ENCODE results near the gene MIDN. TPM values are rescaled to one million over a fixed set of nuclear protein-coding genes. Genes with fewer than 3 reads are reported as not detected.

The MIDN gene
- total and polyA plus RNA-seq, 7 donors: 29.2 to 331 (median 147) TPM

DNA sequence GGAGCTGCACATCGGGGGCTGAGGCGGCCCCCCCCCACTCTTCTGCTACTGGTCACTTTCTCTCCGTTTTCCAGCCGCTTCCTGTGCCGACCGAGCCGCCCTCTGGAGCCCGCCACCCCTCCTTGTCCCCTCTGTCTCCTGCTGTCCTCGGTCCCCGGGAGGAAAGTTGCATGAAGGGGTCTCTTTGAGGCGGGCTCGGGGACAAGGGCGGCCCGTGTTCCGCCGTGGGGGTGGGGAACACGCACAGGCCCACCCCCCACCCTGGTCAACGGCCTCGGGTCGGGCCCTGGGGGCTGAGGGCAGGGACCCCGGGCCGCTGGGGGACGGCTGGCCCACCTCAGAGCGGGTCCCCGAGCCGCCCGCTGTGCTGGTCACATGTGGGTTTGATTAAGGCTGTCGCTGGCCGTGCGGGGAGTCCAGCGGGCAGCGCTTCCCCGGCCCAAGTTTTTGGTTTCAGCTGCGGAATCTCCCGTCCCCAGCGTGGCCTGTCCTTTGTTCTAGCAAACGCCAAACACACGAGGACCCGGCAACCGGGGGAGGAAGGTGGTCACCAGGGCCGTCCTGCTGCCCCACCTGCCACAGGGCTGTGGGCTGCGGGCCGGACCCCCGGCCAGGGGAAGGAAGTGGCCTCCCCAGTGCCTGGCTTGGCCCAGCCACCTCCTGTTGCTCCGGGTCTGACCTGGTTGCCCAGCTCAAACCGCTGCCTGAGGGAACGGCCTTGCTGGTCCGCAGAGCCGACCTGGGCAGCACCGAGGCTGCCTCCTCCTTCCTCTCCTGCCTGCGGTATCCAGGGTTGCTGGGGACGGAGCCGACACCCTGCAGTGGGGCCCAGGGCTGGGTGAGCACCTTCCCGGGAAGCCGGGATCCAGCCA, 39.2 kb downstream of the MIDN start:
- Histone ChIP-seq H3K9me3 (no peaks in the 10 kb centered on the region), H3K4me1 (peaks cover 5% of the 10 kb centered on the region), H3K36me3 (ENCODE audit: insufficient read depth in 1 of 2, low read depth in 1 of 2) (no peaks in the 10 kb centered on the region), H3K27ac (no peak overlapping the region), H3K4me3 (no peak overlapping the region), H3K27me3 (ENCODE audit: insufficient read depth in 3 of 3, low read length in 2 of 3) (peaks cover 0 to 74% (median 38%) of the 10 kb centered on the region in 3 donors)
- WGBS, 3 donors: 35 to 39% (median 38%) methylated on average over 45 to 55 of the region's 55 CpGs
- intact Hi-C loops (cut with DNase I): loop anchor here (10.0 kb wide), 2 partner anchors 157 to 237 kb away; partner anchors contain the start of gene PLK5 (in 1 of the 2)
- DNase-seq (no peak), ATAC-seq (no peak)
- TF ChIP-seq, protein P1, sequence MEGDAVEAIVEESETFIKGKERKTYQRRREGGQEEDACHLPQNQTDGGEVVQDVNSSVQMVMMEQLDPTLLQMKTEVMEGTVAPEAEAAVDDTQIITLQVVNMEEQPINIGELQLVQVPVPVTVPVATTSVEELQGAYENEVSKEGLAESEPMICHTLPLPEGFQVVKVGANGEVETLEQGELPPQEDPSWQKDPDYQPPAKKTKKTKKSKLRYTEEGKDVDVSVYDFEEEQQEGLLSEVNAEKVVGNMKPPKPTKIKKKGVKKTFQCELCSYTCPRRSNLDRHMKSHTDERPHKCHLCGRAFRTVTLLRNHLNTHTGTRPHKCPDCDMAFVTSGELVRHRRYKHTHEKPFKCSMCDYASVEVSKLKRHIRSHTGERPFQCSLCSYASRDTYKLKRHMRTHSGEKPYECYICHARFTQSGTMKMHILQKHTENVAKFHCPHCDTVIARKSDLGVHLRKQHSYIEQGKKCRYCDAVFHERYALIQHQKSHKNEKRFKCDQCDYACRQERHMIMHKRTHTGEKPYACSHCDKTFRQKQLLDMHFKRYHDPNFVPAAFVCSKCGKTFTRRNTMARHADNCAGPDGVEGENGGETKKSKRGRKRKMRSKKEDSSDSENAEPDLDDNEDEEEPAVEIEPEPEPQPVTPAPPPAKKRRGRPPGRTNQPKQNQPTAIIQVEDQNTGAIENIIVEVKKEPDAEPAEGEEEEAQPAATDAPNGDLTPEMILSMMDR (IDR thresholded peaks at IDR 0.05): no peak

DNA sequence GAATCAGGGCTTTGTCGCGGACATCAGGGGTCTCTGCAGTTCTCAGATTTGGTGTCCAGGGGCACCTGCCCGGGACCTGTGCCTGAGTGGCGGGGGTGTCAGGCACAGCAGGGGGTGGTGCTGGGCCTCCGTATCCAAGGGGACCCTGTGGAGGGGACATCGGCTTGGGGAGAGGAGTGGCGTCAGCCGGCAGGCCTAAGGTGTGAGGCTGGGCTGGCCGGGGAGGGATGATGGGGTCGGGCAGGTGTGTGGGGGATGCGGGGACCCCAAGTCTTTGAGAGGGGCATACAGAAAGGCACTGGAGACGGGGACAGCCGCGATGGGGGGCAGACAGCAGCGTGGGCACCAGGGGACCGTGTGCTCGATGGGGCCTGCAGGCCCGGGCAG, 39.8 kb downstream of the MIDN start:
- no peaks in the 10 kb centered on the region for H3K36me3 ChIP-seq (ENCODE audit: insufficient read depth in 1 of 2, low read depth in 1 of 2)
- DNase-seq (no peak), ATAC-seq (no peak)
- WGBS, 3 donors: 84% methylated on average over 16 to 18 of the region's 18 CpGs
- peaks cover 5% of the 10 kb centered on the region for H3K4me1 ChIP-seq
- no peak overlapping the region for H3K27ac ChIP-seq
- peaks cover 0 to 80% (median 38%) of the 10 kb centered on the region in 3 donors for H3K27me3 ChIP-seq (ENCODE audit: insufficient read depth in 3 of 3, low read length in 2 of 3)
- intact Hi-C loops (cut with DNase I): loop anchor here (10.0 kb wide), 2 partner anchors 157 to 237 kb away; partner anchors contain the start of gene PLK5 (in 1 of the 2)
- H3K9me3 ChIP-seq: no peaks in the 10 kb centered on the region
- TF ChIP-seq, protein P1 (IDR thresholded peaks at IDR 0.05): no peak
- H3K4me3 ChIP-seq: no peak overlapping the region

- Histone ChIP-seq H3K9me3 (no peaks in the 10 kb centered on the region), H3K36me3 (ENCODE audit: insufficient read depth in 1 of 2, low read depth in 1 of 2) (no peaks in the 10 kb centered on the region), H3K27ac (no peak overlapping the region), H3K27me3 (ENCODE audit: insufficient read depth in 3 of 3, low read length in 2 of 3) (peaks cover 0 to 84% (median 38%) of the 10 kb centered on the region in 3 donors), H3K4me1 (peaks cover 5% of the 10 kb centered on the region), H3K4me3 (no peak overlapping the region)
- TF ChIP-seq, protein P1 (IDR thresholded peaks at IDR 0.05): no peak
- WGBS, 3 donors: 79 to 83% (median 83%) methylated on average over 36 to 41 of the region's 41 CpGs
- ATAC-seq (no peak), DNase-seq (no peak)
- intact Hi-C loops (cut with DNase I): loop anchor here (10.0 kb wide), 2 partner anchors 156 to 236 kb away; partner anchors contain the start of gene PLK5 (in 1 of the 2)
These were observed 40.7 kb downstream of the MIDN start for GRCh38 chr19:1288833-1289685.

GRCh38 chr19:1289686-1290025, 41.3 kb downstream of the MIDN start:
- H3K4me3 ChIP-seq: no peak overlapping the region
- H3K9me3 ChIP-seq: no peaks in the 10 kb centered on the region
- no peak overlapping the region for H3K27ac ChIP-seq
- intact Hi-C loops (cut with DNase I): loop anchor here (10.0 kb wide), 2 partner anchors 155 to 235 kb away; partner anchors contain the start of gene PLK5 (in 1 of the 2)
- no peak for ATAC-seq
- peaks cover 0 to 84% (median 38%) of the 10 kb centered on the region in 3 donors for H3K27me3 ChIP-seq (ENCODE audit: insufficient read depth in 3 of 3, low read length in 2 of 3)
- no peaks in the 10 kb centered on the region for H3K36me3 ChIP-seq (ENCODE audit: insufficient read depth in 1 of 2, low read depth in 1 of 2)
- 68 to 78% (median 73%) methylated on average over 17 to 19 of the region's 19 CpGs for WGBS, 3 donors
- TF ChIP-seq, protein P1 (IDR thresholded peaks at IDR 0.05): no peak
- no peak for DNase-seq
- peaks cover 5% of the 10 kb centered on the region for H3K4me1 ChIP-seq

Measured in psoas muscle (tissue), 8 donors.